Panc1 (cell line): ENCODE results near the gene INO80. TPM values are rescaled to one million over a fixed set of nuclear protein-coding genes. Genes with fewer than 3 reads are reported as not detected.
"Not testable (repeated sequence)": the region's sequence is repeated elsewhere in the genome, so short reads cannot be mapped to it uniquely, and the experiment has no call there.

Experiments used
- ATAC-seq: fragments of 200-7000 bp; cut with Tn5 transposase; 2 replicates; pipeline ENCODE4 v1.9.1; 2020; ENCODE audit warnings: mild to moderate bottlenecking, moderate library complexity
- BruUV-seq: library from RNA; stranded (reverse); fragments of 400-500 nt; replicated peaks from 2 replicates; lab custom pipeline; 2021; lab: Mats Ljungman, UMichigan
- CTCF ChIA-PET: fragments of 300-600 bp; sonication (Branson Sonifier 250); formaldehyde crosslinking; loops from one replicate; lab custom pipeline; 2022; ENCODE audit warnings: antibody characterized with exemption; lab: Charles Lee
- POLR2A ChIA-PET: fragments of 300-600 bp; sonication (Branson Sonifier 250); formaldehyde crosslinking; loops from one replicate; lab custom pipeline; 2022; ENCODE audit warnings: antibody characterized with exemption; lab: Charles Lee
- DNase-seq: peaks from one replicate; pipeline ENCODE4 v3.0.0-alpha.2; 2010; ENCODE audit warnings: low read depth, low spot score
- H3K27ac ChIP-seq: 2 replicates; pipeline ENCODE4 v1.5.1; 2011; ENCODE audit warnings: mild to moderate bottlenecking, low read length, inconsistent platforms
- H3K27me3 ChIP-seq: fragments of 200-500 bp; sonication (Bioruptor generic); 2 replicates; pipeline ENCODE4 v1.6.0; 2014; ENCODE audit warnings: low read length, inconsistent platforms; ENCODE audit not compliant: control insufficient read depth, insufficient read depth
- H3K36me3 ChIP-seq: fragments of 200-500 bp; sonication (Bioruptor generic); 2 replicates; pipeline ENCODE4 v1.5.1; 2014; ENCODE audit warnings: inconsistent platforms, mild to moderate bottlenecking, low read length, moderate library complexity; ENCODE audit not compliant: control insufficient read depth, insufficient read depth
- H3K4me1 ChIP-seq: 2 replicates; pipeline ENCODE4 v1.5.1; 2011; ENCODE audit warnings: inconsistent platforms, mild to moderate bottlenecking, low read length, moderate library complexity; ENCODE audit not compliant: control insufficient read depth, insufficient read depth
- H3K4me3 ChIP-seq, 2 experiments: 2 replicates each; pipeline ENCODE4 v1.5.1; 2011 to 2012; ENCODE audit warnings: low read depth in 2 of 2, low read length in 2 of 2, mild to moderate bottlenecking in 2 of 2, inconsistent platforms in 1 of 2, moderate library complexity in 1 of 2
- H3K9me3 ChIP-seq: fragments of 200-500 bp; sonication (Bioruptor generic); 2 replicates; pipeline ENCODE4 v1.5.1; 2014; ENCODE audit warnings: low read depth, mild to moderate bottlenecking, inconsistent platforms, low read length, moderate library complexity; ENCODE audit not compliant: control insufficient read depth, insufficient read depth
- POLR2AphosphoS5 ChIP-seq: IDR thresholded peaks from 2 replicates; pipeline ENCODE4 v1.6.1; 2012; ENCODE audit warnings: mild to moderate bottlenecking, low read depth, low read length, moderate library complexity
- SIN3A ChIP-seq: IDR thresholded peaks from 2 replicates; pipeline ENCODE4 v1.6.1; 2012; ENCODE audit warnings: low read depth, mild to moderate bottlenecking, low read length, moderate library complexity, borderline replicate concordance; ENCODE audit not compliant: insufficient read depth
- TCF7L2 ChIP-seq: IDR thresholded peaks from 2 replicates; pipeline ENCODE4 v1.6.1; 2011; ENCODE audit warnings: mild to moderate bottlenecking, low read depth, low read length, inconsistent platforms
- in situ Hi-C: cut with HindIII; loops from 2 replicates; pipeline ENCODE4 v1.10.0; 2016; ENCODE audit warnings: low sequenced_read_pairs, low pct_unique_long_range_greater_than_20kb
- intact Hi-C: fragments of 100-400 bp; cut with micrococcal nuclease; formaldehyde crosslinking; loops from one replicate; pipeline ENCODE4 v1.10.0; 2022; ENCODE audit not compliant: unreplicated experiment
- total RNA-seq: library from RNA; stranded (reverse); gene quantifications from one replicate; pipeline ENCODE4 v1.2.1, GENCODE V29; 2021; ENCODE audit not compliant: unreplicated experiment
- TF ChIP-seq, protein P1 (sequence below), 2 experiments: IDR thresholded peaks; 2 replicates each; pipeline ENCODE4 v1.6.1; 2011 to 2012; ENCODE audit warnings: low read depth in 2 of 2, control low read depth in 1 of 2, low read length in 1 of 2, mild to moderate bottlenecking in 1 of 2, moderate library complexity in 1 of 2; ENCODE audit not compliant: insufficient read depth in 1 of 2
- TF ChIP-seq, protein P2 (sequence below): fragments of 450-650 bp; IDR thresholded peaks from 2 replicates; pipeline ENCODE4 v1.5.1; 2017; ENCODE audit warnings: mild to moderate bottlenecking

INO80 gene
- total RNA-seq, 1 experiment from 2014 or later, result 26.2 TPM

DNA sequence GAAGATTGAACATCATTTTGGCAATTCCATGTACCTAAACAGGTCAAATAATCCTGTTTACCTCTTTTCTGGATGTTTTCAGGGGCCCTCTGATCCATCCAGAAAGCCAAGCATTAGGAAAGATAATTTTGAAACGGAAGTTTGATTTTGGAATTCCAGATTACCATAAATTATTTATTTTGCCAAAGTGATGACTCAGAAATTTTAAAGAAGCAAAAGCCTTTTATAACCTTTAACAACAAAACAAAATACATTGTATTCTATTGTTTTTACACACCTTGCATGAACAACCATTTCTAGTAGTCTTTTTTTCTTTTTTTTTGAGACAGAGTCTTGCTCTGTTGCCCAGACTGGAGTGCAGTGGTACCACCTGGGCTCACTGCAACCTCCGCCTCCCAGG is 32.0 kb upstream of the INO80 start:
- Histone ChIP-seq H3K27me3 (no peaks in the 10 kb centered on the region), H3K4me3 (no peak overlapping the region), H3K9me3 (no peaks in the 10 kb centered on the region), H3K36me3 (no peaks in the 10 kb centered on the region), H3K27ac (no peak overlapping the region), H3K4me1 (peaks cover 3% of the 10 kb centered on the region; the same call in 1 of the 2 replicates)
- intact Hi-C loops, result no loop called here
- POLR2A ChIA-PET, result no interaction called here
- BruUV-seq, result no TSS peak
- in situ Hi-C loops, result no loop called here
- TF ChIP-seq TCF7L2 (no peak), POLR2AphosphoS5 (no peak), SIN3A (no peak)
- TF ChIP-seq, protein P1, sequence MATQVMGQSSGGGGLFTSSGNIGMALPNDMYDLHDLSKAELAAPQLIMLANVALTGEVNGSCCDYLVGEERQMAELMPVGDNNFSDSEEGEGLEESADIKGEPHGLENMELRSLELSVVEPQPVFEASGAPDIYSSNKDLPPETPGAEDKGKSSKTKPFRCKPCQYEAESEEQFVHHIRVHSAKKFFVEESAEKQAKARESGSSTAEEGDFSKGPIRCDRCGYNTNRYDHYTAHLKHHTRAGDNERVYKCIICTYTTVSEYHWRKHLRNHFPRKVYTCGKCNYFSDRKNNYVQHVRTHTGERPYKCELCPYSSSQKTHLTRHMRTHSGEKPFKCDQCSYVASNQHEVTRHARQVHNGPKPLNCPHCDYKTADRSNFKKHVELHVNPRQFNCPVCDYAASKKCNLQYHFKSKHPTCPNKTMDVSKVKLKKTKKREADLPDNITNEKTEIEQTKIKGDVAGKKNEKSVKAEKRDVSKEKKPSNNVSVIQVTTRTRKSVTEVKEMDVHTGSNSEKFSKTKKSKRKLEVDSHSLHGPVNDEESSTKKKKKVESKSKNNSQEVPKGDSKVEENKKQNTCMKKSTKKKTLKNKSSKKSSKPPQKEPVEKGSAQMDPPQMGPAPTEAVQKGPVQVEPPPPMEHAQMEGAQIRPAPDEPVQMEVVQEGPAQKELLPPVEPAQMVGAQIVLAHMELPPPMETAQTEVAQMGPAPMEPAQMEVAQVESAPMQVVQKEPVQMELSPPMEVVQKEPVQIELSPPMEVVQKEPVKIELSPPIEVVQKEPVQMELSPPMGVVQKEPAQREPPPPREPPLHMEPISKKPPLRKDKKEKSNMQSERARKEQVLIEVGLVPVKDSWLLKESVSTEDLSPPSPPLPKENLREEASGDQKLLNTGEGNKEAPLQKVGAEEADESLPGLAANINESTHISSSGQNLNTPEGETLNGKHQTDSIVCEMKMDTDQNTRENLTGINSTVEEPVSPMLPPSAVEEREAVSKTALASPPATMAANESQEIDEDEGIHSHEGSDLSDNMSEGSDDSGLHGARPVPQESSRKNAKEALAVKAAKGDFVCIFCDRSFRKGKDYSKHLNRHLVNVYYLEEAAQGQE (IDR thresholded peaks at IDR 0.05; ENCODE audit: insufficient read depth in 1 of 2, low read depth in 2 of 2, low read length in 1 of 2), result no peak
- TF ChIP-seq, protein P2, sequence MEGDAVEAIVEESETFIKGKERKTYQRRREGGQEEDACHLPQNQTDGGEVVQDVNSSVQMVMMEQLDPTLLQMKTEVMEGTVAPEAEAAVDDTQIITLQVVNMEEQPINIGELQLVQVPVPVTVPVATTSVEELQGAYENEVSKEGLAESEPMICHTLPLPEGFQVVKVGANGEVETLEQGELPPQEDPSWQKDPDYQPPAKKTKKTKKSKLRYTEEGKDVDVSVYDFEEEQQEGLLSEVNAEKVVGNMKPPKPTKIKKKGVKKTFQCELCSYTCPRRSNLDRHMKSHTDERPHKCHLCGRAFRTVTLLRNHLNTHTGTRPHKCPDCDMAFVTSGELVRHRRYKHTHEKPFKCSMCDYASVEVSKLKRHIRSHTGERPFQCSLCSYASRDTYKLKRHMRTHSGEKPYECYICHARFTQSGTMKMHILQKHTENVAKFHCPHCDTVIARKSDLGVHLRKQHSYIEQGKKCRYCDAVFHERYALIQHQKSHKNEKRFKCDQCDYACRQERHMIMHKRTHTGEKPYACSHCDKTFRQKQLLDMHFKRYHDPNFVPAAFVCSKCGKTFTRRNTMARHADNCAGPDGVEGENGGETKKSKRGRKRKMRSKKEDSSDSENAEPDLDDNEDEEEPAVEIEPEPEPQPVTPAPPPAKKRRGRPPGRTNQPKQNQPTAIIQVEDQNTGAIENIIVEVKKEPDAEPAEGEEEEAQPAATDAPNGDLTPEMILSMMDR, result no peak
- DNase-seq, result no peak
- ATAC-seq, result no peak
- CTCF ChIA-PET, result no interaction called here

DNA sequence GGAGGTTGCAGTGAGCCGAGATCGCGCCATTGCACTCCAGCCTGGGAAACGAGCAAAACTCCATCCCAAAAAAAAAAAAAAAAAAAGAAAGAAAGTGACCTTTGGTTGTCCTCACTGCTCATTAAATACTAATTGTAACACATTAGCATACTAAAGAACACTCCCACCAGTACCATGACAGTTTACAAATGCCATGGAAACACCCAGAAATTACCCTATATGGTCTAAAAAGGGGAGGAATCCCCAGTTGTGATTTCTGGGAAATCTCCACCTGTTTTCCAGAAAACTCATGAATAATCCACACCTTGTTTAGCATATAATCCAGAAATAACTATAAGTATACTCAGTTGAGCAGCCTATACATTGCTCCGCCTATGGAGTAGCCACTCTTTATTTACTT is 23.5 kb upstream of the INO80 start:
- TF ChIP-seq, protein P1 (IDR thresholded peaks at IDR 0.05; ENCODE audit: insufficient read depth in 1 of 2, low read depth in 2 of 2, low read length in 1 of 2), result no peak
- TF ChIP-seq SIN3A (no peak), POLR2AphosphoS5 (no peak), TCF7L2 (no peak)
- TF ChIP-seq, protein P2, result no peak
- intact Hi-C loops (no loop called here), in situ Hi-C loops (no loop called here)
- ATAC-seq, result no peak
- DNase-seq, result no peak
- no peaks in the 10 kb centered on the region for H3K9me3 ChIP-seq
- H3K4me1 ChIP-seq, result no peaks in the 10 kb centered on the region
- BruUV-seq, result no TSS peak
- H3K36me3 ChIP-seq, result no peaks in the 10 kb centered on the region
- no peaks in the 10 kb centered on the region for H3K27me3 ChIP-seq
- no peak overlapping the region for H3K4me3 ChIP-seq
- ChIA-PET CTCF (no interaction called here), POLR2A (no interaction called here)
- H3K27ac ChIP-seq, result no peak overlapping the region

DNA sequence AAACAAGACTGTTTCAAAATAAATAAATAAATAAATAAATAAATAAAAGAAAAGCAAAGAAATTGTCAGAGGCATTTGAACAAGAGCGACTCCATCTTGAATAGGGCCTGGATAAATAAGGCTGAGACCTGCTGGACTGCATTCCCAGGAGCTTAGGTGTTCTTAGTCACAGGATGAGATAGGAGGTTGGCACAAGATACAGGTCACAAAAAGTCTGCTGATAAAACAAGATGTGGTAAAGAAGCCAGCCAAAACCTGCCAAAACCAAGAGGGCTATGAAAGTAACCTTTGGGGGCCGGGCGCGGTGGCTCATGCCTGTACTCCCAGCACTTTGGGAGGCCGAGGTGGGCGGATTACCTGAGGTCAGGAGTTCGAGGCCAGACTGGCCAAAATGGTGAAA is 23.0 kb upstream of the INO80 start:
- BruUV-seq, H3K4me3 ChIP-seq, H3K36me3 ChIP-seq, POLR2A ChIA-PET, intact Hi-C loops, ATAC-seq, H3K9me3 ChIP-seq, DNase-seq, CTCF ChIA-PET, in situ Hi-C loops, H3K27ac ChIP-seq, H3K4me1 ChIP-seq, H3K27me3 ChIP-seq: not testable (repeated sequence)

DNA sequence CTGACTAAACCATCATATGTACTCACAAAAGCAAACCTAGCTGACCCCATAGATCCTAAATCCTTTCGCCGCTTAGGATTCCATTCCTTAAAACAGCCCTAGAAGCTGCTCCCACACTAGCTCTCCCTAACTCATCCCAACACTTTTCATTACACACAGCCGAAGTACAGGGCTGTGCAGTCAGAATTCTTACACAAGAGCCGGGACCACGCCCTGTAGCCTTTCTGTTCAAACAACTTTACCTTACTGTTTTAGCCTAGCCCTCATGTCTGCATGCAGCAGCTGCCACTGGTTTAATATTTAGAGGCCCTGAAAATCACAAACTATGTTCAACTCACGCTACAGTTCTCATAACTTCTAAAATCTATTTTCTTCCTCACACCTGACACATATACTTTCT is 19.5 kb upstream of the INO80 start:
- intact Hi-C loops, in situ Hi-C loops, H3K4me1 ChIP-seq, H3K4me3 ChIP-seq, H3K27me3 ChIP-seq, ATAC-seq, H3K9me3 ChIP-seq, POLR2A ChIA-PET, DNase-seq, BruUV-seq, CTCF ChIA-PET, H3K27ac ChIP-seq, H3K36me3 ChIP-seq: not testable (repeated sequence)
